Activated T-cell treated with anti-CD3 and anti-CD28 coated beads, Interleukin-2, amount 50 U/mL, for 4 hours (primary cell): ENCODE measurements around the gene TSPAN19. TPM values are rescaled to one million over a fixed set of nuclear protein-coding genes. Genes with fewer than 3 reads are reported as not detected.

Experiments used
- ATAC-seq, 2 donors: fragments of 200-7000 bp; cut with Tn5 transposase; one replicate each; pipeline ENCODE4 v1.10.0; 2021
- DNase-seq: peaks from one replicate; pipeline ENCODE4 v3.0.0-alpha.2; 2020
- H3K27me3 Mint-ChIP-seq: one replicate; pipeline ENCODE4 v1.8.0; 2021; ENCODE audit warnings: low read depth, mixed read lengths
- H3K36me3 Mint-ChIP-seq: one replicate; pipeline ENCODE4 v1.8.0; 2022; ENCODE audit warnings: mixed read lengths; ENCODE audit not compliant: insufficient read depth
- H3K4me1 Mint-ChIP-seq: one replicate; pipeline ENCODE4 v1.8.0; 2021; ENCODE audit warnings: low read depth, mixed read lengths
- H3K4me3 Mint-ChIP-seq: one replicate; pipeline ENCODE4 v1.8.0; 2021; ENCODE audit warnings: mild to moderate bottlenecking, moderate library complexity, mixed read lengths
- H3K9me3 Mint-ChIP-seq: one replicate; pipeline ENCODE4 v1.8.0; 2021; ENCODE audit warnings: mixed read lengths
- total RNA-seq, 3 donors: library from RNA; stranded (reverse); gene quantifications; one replicate each; pipeline ENCODE4 v1.2.1, GENCODE V29; 2021

The TSPAN19 gene
- total RNA-seq, result not detected

- Mint-ChIP-seq H3K36me3 (no peaks in the 10 kb centered on the region), H3K9me3 (no peaks in the 10 kb centered on the region), H3K4me3 (peak within 1 kb of the TSS; percentile 41), H3K4me1 (peaks cover 5% of the 10 kb centered on the region), H3K27me3 (peaks cover 3% of the 10 kb centered on the region)
- peak; percentile 30 to 32 for ATAC-seq
- DNase-seq, result no peak
Measured at GRCh38 chr12:85036234-85036707, at the start of gene TSPAN19, which contains the start of gene LRRIQ1. Gene TSPAN19, minus strand, starts transcription at chr12:85036277. Its CDS starts 6,331 bp downstream, at chr12:85029946. Gene LRRIQ1, plus strand, starts transcription at chr12:85036351. Its CDS starts 1,826 bp downstream, at chr12:85038177.

- Mint-ChIP-seq H3K9me3 (peaks cover 6% of the 10 kb centered on the region), H3K4me1 (no peaks in the 10 kb centered on the region), H3K4me3 (no peak overlapping the region), H3K27me3 (no peaks in the 10 kb centered on the region), H3K36me3 (no peaks in the 10 kb centered on the region)
- DNase-seq (no peak), ATAC-seq (no peak)
Measured at GRCh38 chr12:85085066-85085465, 49.0 kb upstream of the TSPAN19 start.

GRCh38 chr12:85076688-85077430, 40.8 kb upstream of the TSPAN19 start:
- H3K4me1 Mint-ChIP-seq, result no peaks in the 10 kb centered on the region
- H3K9me3 Mint-ChIP-seq, result no peaks in the 10 kb centered on the region
- ATAC-seq (no peak), DNase-seq (no peak)
- H3K36me3 Mint-ChIP-seq, result no peaks in the 10 kb centered on the region
- no peak overlapping the region for H3K4me3 Mint-ChIP-seq
- H3K27me3 Mint-ChIP-seq, result no peaks in the 10 kb centered on the region

GRCh38 chr12:85072826-85073225, 36.7 kb upstream of the TSPAN19 start:
- H3K4me3 Mint-ChIP-seq, result no peak overlapping the region
- ATAC-seq (no peak), DNase-seq (no peak)
- H3K36me3 Mint-ChIP-seq, result no peaks in the 10 kb centered on the region
- H3K4me1 Mint-ChIP-seq, result no peaks in the 10 kb centered on the region
- H3K27me3 Mint-ChIP-seq, result no peaks in the 10 kb centered on the region
- no peaks in the 10 kb centered on the region for H3K9me3 Mint-ChIP-seq

GRCh38 chr12:85065837-85066482, 29.9 kb upstream of the TSPAN19 start:
- Mint-ChIP-seq H3K36me3 (no peaks in the 10 kb centered on the region), H3K4me3 (no peak overlapping the region), H3K9me3 (no peaks in the 10 kb centered on the region), H3K27me3 (no peaks in the 10 kb centered on the region), H3K4me1 (no peaks in the 10 kb centered on the region)
- no peak for ATAC-seq
- no peak for DNase-seq

GRCh38 chr12:85060916-85061315, 24.8 kb upstream of the TSPAN19 start:
- H3K4me3 Mint-ChIP-seq, result no peak overlapping the region
- no peaks in the 10 kb centered on the region for H3K4me1 Mint-ChIP-seq
- no peaks in the 10 kb centered on the region for H3K36me3 Mint-ChIP-seq
- ATAC-seq (no peak), DNase-seq (no peak)
- H3K27me3 Mint-ChIP-seq, result no peaks in the 10 kb centered on the region
- H3K9me3 Mint-ChIP-seq, result no peaks in the 10 kb centered on the region

- DNase-seq (no peak), ATAC-seq (no peak)
- Mint-ChIP-seq H3K4me3 (no peak overlapping the region), H3K9me3 (no peaks in the 10 kb centered on the region), H3K36me3 (no peaks in the 10 kb centered on the region), H3K4me1 (no peaks in the 10 kb centered on the region), H3K27me3 (no peaks in the 10 kb centered on the region)
Measured at GRCh38 chr12:85059594-85059993, 23.5 kb upstream of the TSPAN19 start.

GRCh38 chr12:85058339-85058738, 22.3 kb upstream of the TSPAN19 start:
- ATAC-seq (no peak), DNase-seq (no peak)
- no peaks in the 10 kb centered on the region for H3K4me1 Mint-ChIP-seq
- no peaks in the 10 kb centered on the region for H3K27me3 Mint-ChIP-seq
- H3K36me3 Mint-ChIP-seq, result no peaks in the 10 kb centered on the region
- no peak overlapping the region for H3K4me3 Mint-ChIP-seq
- H3K9me3 Mint-ChIP-seq, result no peaks in the 10 kb centered on the region

GRCh38 chr12:85057370-85057963, 21.4 kb upstream of the TSPAN19 start:
- DNase-seq, result no peak

GRCh38 chr12:85043829-85044228, 7.8 kb upstream of the TSPAN19 start:
- ATAC-seq, result no peak
- H3K4me3 Mint-ChIP-seq, result no peak overlapping the region
- no peaks in the 10 kb centered on the region for H3K4me1 Mint-ChIP-seq
- DNase-seq, result no peak
- no peaks in the 10 kb centered on the region for H3K36me3 Mint-ChIP-seq
- H3K27me3 Mint-ChIP-seq, result no peaks in the 10 kb centered on the region
- H3K9me3 Mint-ChIP-seq, result no peaks in the 10 kb centered on the region

More at GRCh38 chr12:85057370-85057963, 21.4 kb upstream of the TSPAN19 start:
- H3K27me3 Mint-ChIP-seq, result no peaks in the 10 kb centered on the region
- no peaks in the 10 kb centered on the region for H3K4me1 Mint-ChIP-seq
- ATAC-seq, result no peak
- no peaks in the 10 kb centered on the region for H3K36me3 Mint-ChIP-seq
- no peaks in the 10 kb centered on the region for H3K9me3 Mint-ChIP-seq
- H3K4me3 Mint-ChIP-seq, result no peak overlapping the region

GRCh38 chr12:85041395-85041794, 5.3 kb upstream of the TSPAN19 start:
- Mint-ChIP-seq H3K9me3 (no peaks in the 10 kb centered on the region), H3K4me3 (no peak overlapping the region), H3K36me3 (no peaks in the 10 kb centered on the region), H3K27me3 (no peaks in the 10 kb centered on the region), H3K4me1 (peaks cover 1% of the 10 kb centered on the region)
- ATAC-seq (no peak), DNase-seq (no peak)

- peaks cover 3% of the 10 kb centered on the region for H3K27me3 Mint-ChIP-seq
- no peak for DNase-seq
- no peaks in the 10 kb centered on the region for H3K9me3 Mint-ChIP-seq
- H3K4me3 Mint-ChIP-seq, result no peak overlapping the region
- no peaks in the 10 kb centered on the region for H3K36me3 Mint-ChIP-seq
- ATAC-seq, result no peak
- H3K4me1 Mint-ChIP-seq, result peaks cover 5% of the 10 kb centered on the region
Measured at GRCh38 chr12:85036733-85037132, 656 bp upstream of the TSPAN19 start.

- ATAC-seq (no peak), DNase-seq (no peak)
- Mint-ChIP-seq H3K4me1 (no peaks in the 10 kb centered on the region), H3K36me3 (no peaks in the 10 kb centered on the region), H3K4me3 (no peak overlapping the region), H3K27me3 (no peaks in the 10 kb centered on the region), H3K9me3 (no peaks in the 10 kb centered on the region)
Measured at GRCh38 chr12:85029456-85029855, 6.6 kb downstream of the TSPAN19 start.

GRCh38 chr12:85018098-85018497, 18.0 kb downstream of the TSPAN19 start:
- Mint-ChIP-seq H3K4me3 (no peak overlapping the region), H3K9me3 (no peaks in the 10 kb centered on the region), H3K27me3 (no peaks in the 10 kb centered on the region), H3K36me3 (no peaks in the 10 kb centered on the region), H3K4me1 (no peaks in the 10 kb centered on the region)
- DNase-seq, result no peak
- no peak for ATAC-seq

- Mint-ChIP-seq H3K36me3 (no peaks in the 10 kb centered on the region), H3K4me3 (no peak overlapping the region), H3K4me1 (no peaks in the 10 kb centered on the region), H3K9me3 (no peaks in the 10 kb centered on the region), H3K27me3 (no peaks in the 10 kb centered on the region)
- DNase-seq (no peak), ATAC-seq (no peak)
Measured at GRCh38 chr12:85017618-85018017, 18.5 kb downstream of the TSPAN19 start.
